GM12872 (cell line): ENCODE results near the gene NPS.

ENCODE experiments used
- CTCF ChIP-seq: IDR thresholded peaks from 3 replicates; pipeline ENCODE4 v1.5.1; 2011; ENCODE audit warnings: low read depth, mild to moderate bottlenecking, low read length, moderate library complexity; ENCODE audit not compliant: insufficient read depth

The NPS gene

GRCh38 chr10:127571386-127571785 is 22.3 kb downstream of the NPS start:
- no peak for TF ChIP-seq CTCF

- no peak for TF ChIP-seq CTCF
Observed at GRCh38 chr10:127576051-127576450, 26.9 kb downstream of the NPS start.

- no peak for TF ChIP-seq CTCF
Observed at GRCh38 chr10:127576740-127577161, 27.6 kb downstream of the NPS start.

GRCh38 chr10:127577376-127578258 is 28.5 kb downstream of the NPS start:
- no peak for TF ChIP-seq CTCF

- no peak for TF ChIP-seq CTCF
Observed at GRCh38 chr10:127578259-127578960, 29.3 kb downstream of the NPS start.

GRCh38 chr10:127578961-127579305 is 29.8 kb downstream of the NPS start:
- no peak for TF ChIP-seq CTCF

GRCh38 chr10:127579640-127580039 is 30.5 kb downstream of the NPS start:
- no peak for TF ChIP-seq CTCF
